Measurements from ENCODE around the gene ZFP57.
"Not testable (repeated sequence)": the region's sequence is repeated elsewhere in the genome, so short reads cannot be mapped to it uniquely, and the experiment has no call there.

ZFP57 gene

DNA sequence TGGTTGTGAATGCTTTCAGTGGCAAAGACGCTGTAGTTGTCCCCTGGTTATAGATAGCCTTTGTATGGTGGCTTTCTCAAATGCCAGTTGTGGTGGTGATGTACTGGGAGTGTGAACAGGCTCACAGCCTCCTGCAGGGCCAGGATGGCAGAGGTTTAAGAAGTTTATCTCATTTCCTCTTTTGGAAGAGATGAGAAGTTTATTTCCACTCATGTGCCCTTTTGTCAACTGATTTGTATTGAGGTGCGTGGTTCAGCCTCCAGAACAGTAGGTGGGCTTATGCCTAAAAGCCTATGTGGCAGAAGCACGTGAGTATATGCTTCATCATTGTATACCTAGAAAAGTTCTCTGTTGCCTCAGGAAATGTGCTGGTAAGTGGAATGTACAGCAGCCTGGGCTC, 13.7 kb upstream of the ZFP57 start:
- DNase-seq: no peak

DNA sequence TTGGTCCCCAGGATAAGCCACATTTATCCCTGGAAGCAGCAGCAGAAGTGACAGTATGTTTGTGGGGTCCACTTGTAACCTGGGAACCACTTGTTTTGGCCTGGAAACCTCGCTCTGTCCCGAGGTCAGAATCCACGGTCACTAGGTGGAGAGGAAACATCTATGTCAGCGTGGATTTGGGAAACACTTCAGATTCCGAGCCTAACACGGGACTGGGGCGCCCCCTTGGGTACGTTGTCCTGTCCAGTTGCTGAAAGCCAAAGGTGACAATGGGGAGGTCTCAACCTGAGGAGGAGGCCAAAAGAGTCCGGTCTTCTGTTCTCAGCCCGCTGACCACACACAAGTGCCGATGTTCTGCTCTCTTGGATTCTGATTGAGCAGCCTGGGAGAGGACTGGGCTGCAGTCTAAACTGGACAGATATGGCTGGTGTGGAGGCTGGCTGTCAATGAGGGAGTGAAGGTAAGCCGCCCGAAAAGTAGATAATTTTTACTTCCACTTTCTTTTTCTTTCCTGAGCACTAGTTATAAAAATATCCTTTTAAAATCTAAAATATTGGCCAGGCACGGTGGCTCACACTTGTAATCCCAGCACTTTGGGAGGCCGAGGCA, 4.9 kb upstream of the ZFP57 start:
- no peak for DNase-seq

DNA sequence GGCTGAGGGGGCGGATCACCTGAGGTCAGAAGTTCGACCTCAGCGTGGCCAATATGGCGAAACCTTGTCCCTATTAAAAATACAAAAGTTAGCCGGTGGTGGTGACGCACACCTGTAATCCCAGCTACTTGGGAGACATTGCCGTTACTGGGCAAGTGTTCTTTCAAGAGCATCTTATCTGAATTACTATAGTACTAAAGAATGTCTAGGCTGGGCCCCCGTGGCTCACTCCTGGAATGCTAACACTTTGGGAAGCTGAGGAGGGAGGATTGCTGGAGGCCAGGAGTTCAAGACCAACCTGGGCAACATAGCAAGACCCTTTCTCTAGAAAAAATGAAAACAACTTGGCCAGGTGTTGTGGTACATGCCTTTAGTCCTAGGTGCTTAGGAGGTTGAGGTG, 859 bp upstream of the ZFP57 start:
- DNase-seq: no peak

DNA sequence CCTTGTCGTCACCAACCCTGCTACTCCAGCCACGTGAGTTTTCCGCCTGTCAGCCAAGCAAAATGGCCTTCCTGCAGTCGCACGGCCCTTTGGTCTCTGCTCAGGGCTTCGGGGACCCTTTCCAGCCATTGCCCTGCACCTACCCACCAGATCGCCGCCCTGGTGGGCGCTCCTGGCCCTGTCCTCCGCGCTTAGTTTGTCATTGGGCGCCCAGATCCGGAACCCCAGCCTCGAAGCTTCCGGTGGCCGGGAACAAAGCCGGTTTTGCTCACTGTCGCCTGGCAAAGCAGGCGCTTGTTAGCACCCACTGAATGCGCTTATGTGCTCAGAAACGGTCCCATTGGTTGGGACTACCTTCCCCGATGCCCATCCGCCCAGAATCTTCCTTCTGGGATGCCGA, 536 bp downstream of the ZFP57 start:
- no peak for DNase-seq

DNA sequence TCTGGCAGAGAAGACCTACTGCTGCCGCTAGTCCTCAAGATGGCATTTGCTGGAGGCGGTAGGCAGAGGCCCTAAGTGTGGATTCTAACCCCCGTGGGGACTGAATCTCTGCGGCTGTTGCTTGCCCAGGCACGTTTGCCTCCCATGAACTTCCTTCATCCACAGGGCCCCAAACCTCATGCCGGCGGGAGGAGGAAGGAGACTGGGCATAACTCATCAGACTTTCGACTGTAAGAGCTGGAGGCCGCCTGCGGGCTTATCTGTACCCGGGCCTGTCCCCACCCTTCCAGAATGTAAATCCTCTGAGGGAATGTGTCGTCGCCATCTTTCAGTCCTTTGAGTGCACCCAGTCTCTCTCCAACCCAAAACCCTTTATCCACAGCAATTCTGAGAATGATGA, 990 bp downstream of the ZFP57 start:
- DNase-seq: no peak

DNA sequence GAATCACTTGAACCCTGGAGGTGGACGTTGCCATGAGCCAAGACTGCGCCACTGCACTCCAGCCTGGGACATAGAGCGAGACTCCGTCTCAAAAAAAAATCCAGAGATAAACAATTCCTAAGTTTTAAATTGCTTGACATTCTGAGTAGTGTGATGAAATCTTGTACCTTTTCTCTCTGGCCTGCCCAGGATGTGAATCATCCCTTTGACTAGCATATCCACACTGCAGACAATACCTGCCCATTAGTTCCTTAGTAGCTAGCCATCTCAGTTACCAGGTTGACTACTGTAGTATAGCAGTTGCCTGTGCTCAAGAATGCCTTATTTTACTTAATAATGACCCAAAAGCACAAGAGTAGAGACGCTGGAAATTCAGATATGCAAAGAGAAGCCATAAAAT, 2.8 kb downstream of the ZFP57 start:
- DNase-seq: no peak

DNA sequence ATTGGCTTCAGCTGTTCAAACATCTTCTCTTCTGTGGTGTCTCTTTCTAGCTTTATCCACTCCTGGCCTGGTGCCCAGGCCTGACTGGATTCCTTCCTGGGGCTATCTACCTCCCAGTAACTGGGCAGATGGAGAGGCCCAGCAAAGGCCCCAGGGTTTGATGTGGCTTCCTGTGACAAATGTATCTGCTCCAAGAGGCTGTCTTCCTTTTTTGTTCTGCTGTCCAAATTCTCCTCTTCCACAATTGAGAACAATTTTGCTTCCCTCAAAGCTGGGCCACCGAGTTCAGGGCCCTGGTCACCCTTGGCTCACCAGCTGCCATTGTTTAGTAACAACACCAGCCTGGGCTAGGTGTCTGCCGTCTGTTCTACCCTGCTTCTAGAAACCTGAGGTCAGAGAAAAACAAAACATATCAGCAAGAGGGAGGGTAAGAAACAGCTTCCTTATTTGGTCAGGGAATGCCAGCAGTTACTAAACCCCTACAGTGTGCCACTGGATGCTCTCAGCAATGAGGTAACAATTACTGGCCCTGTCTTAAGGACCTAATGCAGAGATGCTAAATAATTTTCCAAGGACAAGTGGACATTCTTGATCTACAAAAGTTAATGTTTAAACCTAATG, 3.9 kb downstream of the ZFP57 start:
- DNase-seq: peak; percentile 11

DNA sequence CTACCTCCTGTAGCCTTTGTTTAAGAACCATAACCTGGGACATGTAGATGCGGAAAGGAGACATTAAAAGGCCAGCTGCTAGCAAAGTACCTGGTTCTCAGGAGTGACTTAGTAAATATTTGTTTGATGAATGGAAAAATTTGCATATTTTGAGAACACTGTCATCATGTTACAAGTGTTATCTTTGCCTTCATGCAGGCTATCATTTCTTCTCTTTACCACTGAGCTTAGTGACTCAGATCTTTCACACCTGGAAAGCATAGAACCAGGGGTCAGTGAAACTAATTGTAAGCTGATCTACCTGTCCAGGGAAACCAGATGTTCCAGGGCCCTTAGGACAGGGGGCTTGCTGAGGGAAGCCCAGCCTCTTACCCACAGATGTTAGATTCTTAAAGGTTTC, 5.4 kb downstream of the ZFP57 start:
- DNase-seq: no peak

DNA sequence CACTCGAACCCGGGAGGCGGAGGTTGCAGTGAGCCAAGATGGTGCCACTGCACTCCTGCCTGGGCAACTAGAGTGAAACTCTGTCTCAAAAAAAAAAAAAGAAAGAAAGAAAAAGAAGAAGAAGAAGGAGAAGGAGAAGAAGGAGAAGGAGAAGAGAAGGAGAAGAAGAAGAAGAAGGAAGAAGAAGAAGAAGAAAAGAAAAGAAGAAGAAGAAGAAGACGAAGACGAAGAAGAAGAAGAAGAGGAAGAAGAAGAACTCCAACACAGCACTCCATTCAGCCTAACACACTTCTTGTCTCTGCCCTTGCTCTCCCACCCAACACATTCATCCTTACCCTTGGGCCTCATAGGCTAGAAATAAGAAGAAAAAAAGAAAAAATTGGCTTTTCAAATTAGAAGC, 6.9 kb downstream of the ZFP57 start:
- DNase-seq: no peak

DNA sequence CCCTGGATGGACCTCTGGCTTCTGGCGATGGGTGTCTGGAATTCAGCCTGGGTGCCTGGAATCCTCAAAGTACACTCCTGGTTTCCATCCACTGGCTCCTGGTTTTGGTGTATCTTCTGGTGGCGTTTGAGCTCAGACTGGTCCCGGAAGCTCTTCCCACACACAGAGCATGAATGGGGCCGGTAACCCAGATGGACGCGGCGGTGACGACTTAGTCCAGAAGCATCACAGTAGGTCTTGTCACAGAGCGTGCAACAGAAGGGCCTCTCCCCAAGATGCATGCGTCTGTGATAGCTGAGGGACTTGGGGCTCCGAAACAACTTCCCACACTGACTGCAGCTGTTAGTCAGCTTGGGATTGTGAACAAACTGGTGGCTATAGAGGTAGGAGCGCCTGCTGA, 7.8 kb downstream of the ZFP57 start:
- DNase-seq: no peak

DNA sequence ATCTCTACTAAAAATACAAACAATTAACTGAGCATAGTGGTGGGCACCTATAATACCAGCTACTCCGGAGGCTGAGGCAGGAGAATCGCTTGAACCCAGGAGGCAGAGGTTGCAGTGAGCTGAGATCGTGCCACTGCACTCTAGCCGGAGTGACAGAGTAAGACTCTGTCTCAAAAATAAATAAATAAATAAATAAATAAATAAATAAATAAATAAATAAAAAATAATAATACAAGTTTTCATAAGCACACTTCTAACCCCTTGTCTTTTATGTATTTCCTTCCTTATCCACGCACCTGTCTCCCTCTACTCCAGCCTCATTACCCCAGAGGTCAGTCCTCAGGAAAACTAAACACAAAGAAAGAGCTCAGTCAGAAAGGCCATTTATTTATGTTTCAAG, 8.8 kb downstream of the ZFP57 start:
- not testable (repeated sequence) for DNase-seq

DNA sequence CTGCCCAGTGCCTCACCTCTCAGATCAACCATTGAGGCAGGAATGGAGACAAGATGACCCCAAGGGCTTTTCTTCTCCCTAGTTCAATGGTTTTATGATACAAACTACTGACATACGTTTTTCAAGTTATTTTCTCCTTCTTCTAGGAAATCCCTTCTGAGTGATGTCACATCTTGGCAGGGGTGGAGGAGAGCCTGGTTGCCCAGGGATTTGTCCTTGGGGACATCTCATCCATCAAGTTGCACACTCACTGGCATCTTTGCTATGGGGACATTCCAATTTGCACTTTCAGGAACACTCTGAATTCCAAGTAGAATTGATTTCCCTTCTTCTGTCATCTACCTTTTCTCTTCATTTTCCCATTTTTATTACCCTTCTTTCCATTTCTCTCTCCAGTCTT, 9.9 kb downstream of the ZFP57 start:
- DNase-seq: no peak

DNA sequence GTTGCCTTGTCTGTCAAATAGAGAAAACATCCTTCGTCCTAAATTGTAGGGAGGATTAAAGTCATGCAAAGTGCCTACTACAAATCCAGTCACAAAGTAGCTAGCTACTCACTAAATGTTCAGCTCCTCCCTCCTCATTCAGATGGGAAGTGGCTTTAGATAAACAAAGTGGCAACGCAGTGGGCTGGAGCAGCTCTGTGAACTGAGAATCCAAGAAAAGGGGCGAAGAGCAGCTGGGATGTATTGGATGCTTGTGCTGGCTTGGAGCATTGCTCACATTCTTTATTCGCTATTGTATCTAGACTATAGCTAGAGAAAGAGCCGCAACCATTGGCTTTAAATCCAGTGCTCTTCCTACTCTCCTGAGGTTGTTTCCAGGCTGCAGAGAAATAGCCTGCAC, 13.8 kb downstream of the ZFP57 start:
- no peak for DNase-seq

DNA sequence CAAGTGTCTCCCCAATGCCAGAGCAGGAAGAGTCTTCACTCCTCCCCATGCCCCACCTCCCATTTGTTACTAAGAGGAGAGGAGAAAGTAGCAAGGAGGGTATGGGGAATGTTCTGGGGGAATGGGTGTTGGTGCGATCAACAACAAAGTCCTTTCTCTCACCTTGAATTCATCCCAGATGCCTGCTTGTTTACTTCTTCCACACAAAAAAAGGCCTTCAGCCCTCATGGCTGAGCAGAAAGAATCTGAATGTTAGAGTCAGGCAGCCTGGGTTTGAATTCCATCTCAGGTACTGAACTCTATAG, 14.2 kb downstream of the ZFP57 start:
- DNase-seq: no peak

DNA sequence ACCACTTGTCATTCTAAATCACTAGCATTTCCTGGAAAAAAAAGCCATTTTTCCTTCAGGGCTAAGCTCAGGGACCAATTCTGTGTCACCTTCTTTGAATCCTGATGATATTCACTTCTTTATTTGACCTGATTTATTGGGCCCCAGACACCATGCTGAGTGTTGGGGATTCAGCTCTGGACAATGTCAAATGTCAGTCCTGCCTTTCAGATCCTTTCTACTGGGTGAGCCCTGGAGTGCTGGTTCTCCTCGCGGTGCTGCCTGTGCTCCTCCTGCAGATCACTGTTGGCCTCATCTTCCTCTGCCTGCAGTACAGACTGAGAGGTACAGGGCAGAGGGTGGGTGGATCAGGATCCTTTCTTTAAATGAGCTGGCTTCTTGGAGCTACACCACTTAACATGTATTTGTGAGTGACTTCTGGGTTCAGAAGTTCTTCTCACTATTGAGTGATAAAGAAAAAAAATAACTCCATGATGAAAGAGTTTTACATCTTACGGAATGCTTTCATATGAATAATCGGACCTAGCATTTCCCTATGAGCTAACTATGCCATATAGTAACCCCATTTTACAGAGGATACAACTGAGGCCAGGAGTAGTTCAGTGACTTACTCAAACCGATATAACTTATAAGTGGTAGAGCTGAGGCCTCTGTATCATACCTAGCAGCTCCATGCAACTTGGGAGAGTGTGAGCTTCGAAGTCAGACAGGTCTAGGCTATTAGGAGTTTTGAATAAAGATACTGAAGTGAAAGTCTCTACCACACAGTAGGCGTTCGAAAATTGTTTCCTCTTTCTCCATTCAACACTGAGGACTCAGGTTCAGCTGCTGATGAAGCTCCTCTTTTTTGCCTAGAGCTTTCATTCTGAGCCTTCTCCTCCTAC, 14.8 kb downstream of the ZFP57 start:
- no peak for DNase-seq

DNA sequence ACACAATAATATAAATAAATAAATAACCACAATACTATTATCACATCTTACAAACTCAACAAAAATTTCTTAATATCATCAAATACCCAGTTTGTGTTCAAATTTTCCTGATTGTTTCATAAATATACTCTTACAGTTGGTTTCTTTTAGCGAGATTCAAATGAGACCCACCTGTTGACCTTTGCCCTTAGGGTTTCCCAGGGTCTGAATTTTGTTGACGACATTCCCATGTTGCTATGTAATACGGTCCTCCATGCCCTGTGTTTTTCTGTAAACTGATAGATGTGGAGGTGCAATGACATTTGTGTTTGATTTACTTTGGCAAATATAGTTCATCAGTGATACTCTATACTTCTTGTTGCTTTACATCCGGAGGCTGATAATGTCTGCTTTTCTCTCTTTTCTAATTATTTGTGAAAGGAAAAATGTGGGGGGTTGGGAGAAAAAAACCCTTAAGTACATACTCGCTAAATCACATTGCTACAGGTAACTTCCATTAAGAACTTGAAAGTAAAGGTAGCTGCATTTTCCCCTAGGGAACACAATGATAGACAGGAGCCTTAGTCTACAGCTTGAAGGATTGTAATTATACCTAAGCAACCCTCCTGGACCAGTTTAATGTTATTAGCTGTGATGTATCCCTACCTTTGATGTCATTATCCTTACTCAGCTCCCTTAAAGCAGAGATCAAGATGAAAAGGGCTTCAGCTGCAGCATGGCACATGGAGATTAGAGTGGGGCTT, 17.5 kb downstream of the ZFP57 start:
- no peak for DNase-seq

DNA sequence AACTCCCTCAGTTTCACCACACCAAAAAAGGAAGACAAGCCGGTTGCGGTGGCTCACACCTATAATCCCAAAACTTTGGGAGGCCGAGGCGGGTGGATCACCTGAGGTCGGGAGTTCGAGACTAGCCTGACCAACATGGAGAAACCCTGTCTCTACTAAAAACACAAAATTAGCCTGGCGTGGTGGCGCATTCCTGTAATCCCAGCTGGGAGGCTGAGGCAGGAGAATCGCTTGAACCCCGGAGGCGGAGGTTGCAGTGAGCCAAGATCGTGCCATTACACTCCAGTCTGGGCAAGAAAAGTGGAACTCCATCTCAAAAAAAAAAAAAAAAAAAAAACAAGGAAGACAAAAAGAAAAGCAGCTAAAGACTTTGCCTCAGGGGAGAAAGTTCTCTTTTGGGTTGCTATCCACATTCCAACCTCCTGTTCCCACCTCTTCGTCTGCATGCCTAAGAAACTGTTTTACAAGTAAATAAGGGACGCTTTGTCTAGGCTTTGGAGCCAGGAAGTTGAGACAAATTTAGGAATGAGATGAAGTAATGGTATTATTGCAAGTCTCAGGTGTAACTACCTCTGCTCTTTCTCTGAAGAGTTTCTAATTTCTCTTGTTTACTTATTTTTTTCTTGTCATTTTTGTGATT, 19.3 kb downstream of the ZFP57 start:
- not testable (repeated sequence) for DNase-seq

DNA sequence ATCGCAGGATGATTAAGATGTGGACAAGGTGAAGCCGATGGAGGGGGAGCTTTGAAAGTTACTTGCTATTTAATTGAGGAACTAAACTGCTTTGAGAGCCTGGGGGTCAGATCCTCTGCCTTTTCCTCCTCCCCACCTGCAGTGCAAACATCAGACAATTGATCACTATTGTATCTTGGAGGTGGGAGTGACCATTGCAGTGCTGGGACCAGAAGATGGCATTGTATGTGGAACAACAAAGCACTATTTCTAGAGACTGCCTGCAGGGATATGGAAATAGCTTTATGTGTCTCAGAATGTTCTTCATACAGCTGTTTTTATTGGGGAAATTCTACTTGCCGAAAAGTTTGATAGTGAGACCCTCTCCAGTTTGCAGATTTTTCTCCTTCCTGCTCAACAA, 19.9 kb downstream of the ZFP57 start:
- DNase-seq: no peak

DNA sequence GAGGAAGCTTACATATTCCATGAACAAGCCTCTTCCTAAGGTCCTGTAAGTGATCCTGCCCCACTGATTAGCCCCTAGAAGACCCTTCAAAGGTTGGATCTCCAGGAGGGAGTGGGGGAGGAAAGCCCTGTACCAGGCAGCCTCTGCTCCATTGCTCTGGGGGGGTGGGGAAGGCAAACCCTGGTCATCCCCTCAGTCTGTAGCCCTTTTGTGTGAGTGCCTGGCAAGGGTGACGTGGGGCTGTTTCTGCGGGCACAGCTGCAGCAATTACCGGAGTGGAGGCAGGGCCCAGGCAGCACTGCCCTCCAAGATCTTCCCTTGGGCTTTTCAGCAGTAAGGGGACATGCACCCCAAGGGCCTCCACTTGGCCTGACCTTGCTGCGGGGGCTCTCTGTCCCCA, 24.2 kb downstream of the ZFP57 start, which contains the start of gene MOG:
TSS of gene MOG (plus strand) at position 295 of the 400 bp plus-strand sequence. CDS start 118 bp downstream, outside the sequence.
- DNase-seq: no peak

DNA sequence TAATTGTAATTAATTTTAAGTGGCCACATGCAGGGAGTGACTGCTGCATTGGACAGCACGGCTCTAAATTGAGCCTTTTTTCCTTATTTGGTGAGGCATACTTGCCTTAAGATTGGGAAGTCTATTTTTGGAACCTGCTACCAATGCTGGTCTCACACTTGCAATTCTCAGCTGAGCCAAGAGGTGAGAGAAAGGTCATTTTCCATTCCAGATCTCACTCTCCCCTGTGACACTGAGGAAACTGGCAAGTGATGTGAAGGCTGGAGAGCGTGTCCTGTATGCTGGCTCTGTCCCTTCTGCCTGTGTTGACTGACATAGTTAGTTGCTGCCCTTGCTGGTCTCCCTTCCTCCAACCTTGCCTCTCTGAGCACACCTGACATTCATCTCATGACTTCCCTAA, 24.8 kb downstream of the ZFP57 start:
- DNase-seq: no peak

DNA sequence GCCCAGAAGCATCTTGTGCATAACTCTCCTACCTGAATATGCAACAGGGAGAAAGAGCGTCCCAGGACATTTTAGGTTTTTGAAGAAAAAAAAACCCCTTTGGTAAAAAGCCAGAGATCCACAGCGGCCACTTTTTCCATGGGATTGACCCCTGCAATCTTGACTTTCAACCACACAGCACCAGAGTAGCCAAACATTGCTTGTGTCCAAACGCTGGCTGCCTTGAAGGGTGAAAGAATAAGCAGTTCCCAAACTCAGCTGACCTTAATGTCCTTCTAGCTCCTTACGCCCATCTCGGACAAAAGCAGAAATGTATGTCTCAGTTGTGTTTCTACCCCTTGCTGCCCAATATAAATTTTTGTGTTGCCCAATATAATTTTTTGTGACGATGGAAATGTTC, 25.3 kb downstream of the ZFP57 start:
- DNase-seq: no peak

DNA sequence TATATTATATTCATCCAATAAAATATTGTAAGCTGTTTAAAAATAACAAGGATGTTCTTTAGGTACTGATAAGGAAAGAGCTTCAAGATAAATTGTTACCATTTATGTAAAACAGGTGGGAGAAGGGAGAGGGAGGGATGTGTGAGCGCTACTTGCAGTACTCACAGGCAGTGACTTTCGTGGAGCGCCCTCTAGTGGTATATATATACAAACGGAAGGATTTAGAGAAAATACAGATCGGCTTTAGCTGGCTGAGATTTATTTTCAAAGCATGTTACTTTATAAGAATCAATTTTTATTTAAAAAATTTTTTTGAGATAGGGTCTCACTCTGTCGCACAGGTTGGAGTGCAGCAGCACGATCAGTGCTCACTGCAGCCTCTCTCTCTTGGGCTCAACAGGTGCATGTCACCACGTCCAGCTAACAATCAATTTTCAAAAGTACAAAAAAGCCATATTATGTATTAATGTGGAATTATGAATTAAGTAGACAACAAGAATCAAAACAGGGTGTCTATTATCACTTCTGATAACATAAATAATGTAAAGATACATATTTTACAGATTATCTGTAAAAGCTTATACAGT, 27.4 kb downstream of the ZFP57 start:
- peak; percentile 61 for DNase-seq

DNA sequence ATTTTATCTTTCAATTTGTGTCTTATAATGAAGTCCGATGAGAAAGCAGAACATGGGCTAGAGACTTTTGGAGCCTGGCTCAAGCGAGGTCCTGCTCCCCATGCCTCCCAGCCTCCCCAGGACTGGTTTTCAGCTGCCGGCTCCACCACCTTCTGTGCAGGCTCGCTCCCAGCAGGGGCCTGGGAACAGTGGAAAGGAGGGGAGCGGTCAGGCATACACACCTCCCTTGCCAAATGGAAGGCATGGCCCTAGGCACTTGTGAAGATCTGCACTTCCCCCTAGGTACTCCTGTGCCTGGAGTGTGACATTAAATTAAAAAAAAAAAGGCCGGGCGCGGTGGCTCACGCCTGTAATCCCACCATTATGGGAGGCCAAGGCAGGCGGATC, 28.8 kb downstream of the ZFP57 start:
- no peak for DNase-seq
